WI38 (cell line): ENCODE data around the gene LOXHD1.

Experiments
- H3K4me3 ChIP-seq: 2 replicates; pipeline ENCODE4 v1.5.1; 2011; ENCODE audit warnings: low read depth, mild to moderate bottlenecking, control low read depth, low read length
- CTCF ChIP-seq: IDR thresholded peaks from 2 replicates; pipeline ENCODE4 v1.5.1; 2012; ENCODE audit warnings: low read depth, mild to moderate bottlenecking, control low read depth, low read length

Gene LOXHD1

DNA sequence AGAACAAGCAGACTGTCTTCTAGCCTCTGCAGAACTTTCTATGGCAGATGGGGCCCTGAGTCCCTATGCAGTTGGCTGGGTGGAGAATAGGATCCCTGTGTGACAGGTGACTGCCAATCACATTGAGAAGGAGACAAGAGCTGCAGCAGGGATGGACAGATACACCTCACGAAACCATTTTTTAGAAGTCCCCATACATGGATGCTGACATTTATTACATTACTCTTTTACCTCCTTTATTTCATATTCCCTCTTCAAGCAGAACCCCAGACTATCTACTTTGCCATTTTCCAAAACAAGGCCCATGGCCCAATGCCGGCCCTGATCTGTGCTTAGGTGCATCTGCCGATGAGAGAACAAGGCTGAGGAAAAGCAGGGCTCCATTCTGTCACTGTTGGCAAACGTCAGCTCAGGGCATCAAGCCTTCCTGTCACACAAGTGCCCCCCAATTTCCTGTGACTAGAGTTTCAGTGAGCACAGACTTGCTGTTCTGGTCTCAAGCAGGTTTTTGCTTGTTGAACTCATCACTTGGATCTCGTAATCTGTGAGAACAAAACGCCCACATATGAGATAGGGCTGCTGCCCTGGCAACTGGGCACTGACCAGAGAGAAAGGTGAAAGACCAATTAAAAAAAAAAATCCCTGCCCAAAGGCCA, 35.8 kb downstream of the LOXHD1 start:
- H3K4me3 ChIP-seq = no peak overlapping the region
- no peak for TF ChIP-seq CTCF

GRCh38 chr18:46619559-46619958, 37.5 kb downstream of the LOXHD1 start:
- no peak for TF ChIP-seq CTCF
- no peak overlapping the region for H3K4me3 ChIP-seq

DNA sequence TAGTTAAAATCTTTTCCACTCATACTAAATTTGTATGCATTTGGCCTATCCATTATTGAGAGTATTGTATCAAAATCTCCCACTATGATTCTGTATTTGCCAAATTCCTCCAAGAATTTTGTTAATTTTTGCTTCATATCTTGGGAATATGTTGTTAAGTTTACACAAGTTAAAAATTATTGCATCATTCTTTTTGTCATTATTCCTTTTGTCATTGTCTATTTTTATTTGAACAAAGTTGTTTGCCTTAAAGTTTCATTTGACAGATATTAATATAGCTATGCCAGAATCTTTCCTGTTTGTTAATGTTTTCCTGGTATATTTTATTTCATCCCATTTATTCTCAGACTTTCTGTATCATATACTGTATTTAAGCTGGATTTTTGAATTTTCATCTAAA, 41.3 kb downstream of the LOXHD1 start:
- no peak for TF ChIP-seq CTCF
- no peak overlapping the region for H3K4me3 ChIP-seq

DNA sequence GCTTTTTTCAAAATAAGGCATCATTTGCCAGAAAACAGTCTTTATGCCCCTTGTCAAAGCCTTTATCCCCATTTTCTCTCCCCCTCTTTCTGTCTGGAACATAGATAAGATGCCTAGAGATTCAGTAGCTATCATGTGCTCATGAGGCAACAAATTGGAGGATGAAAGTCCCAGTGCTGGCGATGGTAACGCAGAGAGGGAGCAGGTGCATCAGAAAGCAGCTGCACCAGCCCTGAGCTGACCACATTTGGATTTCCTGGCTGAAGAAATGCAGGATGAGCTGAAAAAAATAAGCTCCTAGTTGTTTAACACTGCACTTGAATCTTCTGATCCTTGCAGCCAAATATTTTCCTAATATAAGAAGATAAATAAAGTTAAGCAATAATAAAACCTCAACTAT, 48.0 kb downstream of the LOXHD1 start:
- H3K4me3 ChIP-seq = no peak overlapping the region
- no peak for TF ChIP-seq CTCF

DNA sequence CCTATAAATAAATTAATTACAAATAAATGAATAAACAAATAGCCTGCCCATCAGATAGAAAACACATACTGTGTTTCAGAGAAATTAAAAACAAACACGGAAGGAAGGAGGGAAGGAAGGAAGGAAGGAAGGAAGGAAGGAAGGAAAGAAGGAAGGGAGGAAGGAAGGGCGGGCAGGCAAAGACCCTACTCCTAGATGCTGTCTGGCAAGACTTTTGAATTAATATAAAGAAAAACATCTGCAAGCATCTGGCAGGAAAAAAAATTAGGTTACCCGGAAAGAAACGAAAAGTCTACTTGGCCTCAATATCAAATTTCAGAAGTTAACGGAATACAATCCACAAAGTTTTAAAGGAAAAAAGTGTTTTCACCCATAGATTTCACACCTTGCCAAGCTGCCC, 49.1 kb downstream of the LOXHD1 start:
- TF ChIP-seq CTCF = no peak
- no peak overlapping the region for H3K4me3 ChIP-seq

DNA sequence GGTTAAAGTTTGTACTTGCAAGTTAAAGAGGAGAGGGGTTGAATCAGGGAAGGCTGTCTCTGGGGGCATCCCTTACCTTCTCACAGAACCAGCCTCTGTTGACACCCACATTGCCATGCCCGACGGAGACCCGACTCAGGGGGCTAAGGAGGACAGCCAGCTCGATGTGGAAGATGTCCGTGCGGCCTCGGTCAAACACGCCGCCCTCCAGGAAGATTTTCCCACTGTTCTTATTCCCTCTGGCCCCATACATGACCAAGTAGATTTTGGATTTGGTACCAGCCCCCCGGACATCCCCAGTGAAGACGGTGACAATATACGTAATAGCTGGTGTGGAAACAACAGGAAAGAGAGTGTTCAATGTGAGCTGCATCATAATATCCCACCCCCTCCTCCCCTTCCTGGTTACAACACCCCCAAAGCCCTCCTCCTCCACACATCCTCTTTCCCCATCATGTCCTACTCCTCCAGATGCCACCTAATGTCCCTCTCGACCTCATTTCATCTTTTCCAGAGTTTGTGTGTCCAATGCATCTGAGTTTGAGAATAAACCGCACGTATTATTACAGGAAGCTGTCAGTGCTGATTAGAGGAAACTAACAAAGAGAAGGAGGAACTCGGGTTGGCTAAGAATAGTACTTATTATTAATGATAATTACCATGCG, 55.7 kb downstream of the LOXHD1 start:
- TF ChIP-seq CTCF = no peak

DNA sequence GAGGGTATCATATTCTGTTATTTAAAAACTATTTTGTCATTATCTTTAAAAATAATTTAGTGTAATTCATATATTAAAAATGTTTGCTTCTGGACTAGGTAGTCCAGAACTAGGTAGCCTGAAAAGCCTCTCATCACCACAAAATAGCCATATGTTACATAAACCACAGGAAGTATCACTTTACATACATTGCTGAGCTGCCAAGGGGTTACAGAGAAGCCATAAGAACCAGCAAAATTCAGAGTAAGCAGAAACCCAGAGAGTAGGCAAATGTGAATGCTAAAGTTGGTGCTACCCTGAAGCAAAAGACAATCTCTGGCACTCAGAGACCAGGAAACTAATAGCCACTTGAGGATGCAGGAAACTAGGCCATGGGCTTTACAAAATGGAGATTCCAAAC, 60.9 kb downstream of the LOXHD1 start:
- TF ChIP-seq CTCF = no peak
- H3K4me3 ChIP-seq = no peak overlapping the region

More for the DNA sequence above, 55.7 kb downstream of the LOXHD1 start:
- H3K4me3 ChIP-seq = no peak overlapping the region
